HCT116 (cell line): ENCODE data around the gene DTWD2. TPM values are rescaled to one million over a fixed set of nuclear protein-coding genes. Genes with fewer than 3 reads are reported as not detected.

Experiments
- ATAC-seq: fragments of 200-7000 bp; cut with Tn5 transposase; 2 replicates; pipeline ENCODE4 v1.9.1; 2020; ENCODE audit warnings: mild to moderate bottlenecking, moderate library complexity
- BruUV-seq: library from RNA; stranded (reverse); fragments of 400-500 nt; replicated peaks from 2 replicates; lab custom pipeline; 2021; lab: Mats Ljungman, UMichigan
- CTCF ChIA-PET: fragments of 300-600 bp; sonication (Branson Sonifier 250); formaldehyde crosslinking; loops from one replicate; lab custom pipeline; 2021; ENCODE audit warnings: antibody characterized with exemption; lab: Charles Lee
- POLR2A ChIA-PET: fragments of 300-600, 350-600 bp; sonication (Branson Sonifier 250); formaldehyde crosslinking; loops from one replicate; lab custom pipeline; 2021; ENCODE audit warnings: antibody characterized with exemption; lab: Charles Lee
- RAD21 ChIA-PET, 2 experiments: fragments of 300-600 bp; sonication (Branson Sonifier 250); formaldehyde crosslinking; loops; one replicate each; lab custom pipeline; 2023; ENCODE audit warnings: low total read pairs in 2 of 2; ENCODE audit not compliant: uncharacterized antibody in 2 of 2, unreplicated experiment in 2 of 2, low non-redundant PET in 1 of 2; lab: Charles Lee
- DNase-seq: peaks from one replicate; pipeline ENCODE4 v3.0.0-alpha.2; 2010; ENCODE audit warnings: low read depth, low spot score
- H2AFZ ChIP-seq: fragments of 200-600 bp; shearing (Covaris generic), sonication (generic); 2 replicates; pipeline ENCODE4 v1.6.1; 2017; ENCODE audit warnings: low read depth, mixed run types, mixed read lengths, antibody characterized with exemption, low read length; ENCODE audit not compliant: poor library complexity, severe bottlenecking
- H3K27ac ChIP-seq: 2 replicates; pipeline ENCODE4 v1.5.1; 2012; ENCODE audit warnings: low read depth, low read length
- H3K27me3 ChIP-seq: fragments of 200-600 bp; sonication (generic); 2 replicates; pipeline ENCODE4 v1.6.1; 2016; ENCODE audit warnings: mixed run types, low read length, mixed read lengths; ENCODE audit not compliant: insufficient read depth
- H3K36me3 ChIP-seq, 2 experiments: fragments of 200-500 bp in 1 of 2; fragments of 200-600 bp in 1 of 2; sonication (Bioruptor generic) in 1 of 2; sonication (generic) in 1 of 2; 2 replicates each; pipeline versions ENCODE4 v1.5.1 to v1.6.1; 2014 to 2016; ENCODE audit warnings: low read length in 2 of 2, inconsistent platforms in 1 of 2, mixed read lengths in 1 of 2, mixed run types in 1 of 2; ENCODE audit not compliant: insufficient read depth in 2 of 2, control insufficient read depth in 1 of 2
- H3K4me1 ChIP-seq, 2 experiments: fragments of 200-600 bp in 1 of 2; sonication (generic) in 1 of 2; 2 replicates each; pipeline versions ENCODE4 v1.5.1 to v1.6.1; 2012 to 2017; ENCODE audit warnings: low read length in 2 of 2, inconsistent platforms in 1 of 2, mild to moderate bottlenecking in 1 of 2, mixed read lengths in 1 of 2, mixed run types in 1 of 2, moderate library complexity in 1 of 2; ENCODE audit not compliant: insufficient read depth in 2 of 2, control insufficient read depth in 1 of 2
- H3K4me2 ChIP-seq: fragments of 200-600 bp; sonication (generic); 2 replicates; pipeline ENCODE4 v1.6.1; 2017; ENCODE audit warnings: mixed run types, low read length, mixed read lengths
- H3K4me3 ChIP-seq, 2 experiments: fragments of 200-600 bp in 1 of 2; sonication (generic) in 1 of 2; replicated peaks in 1 of 2; 2 replicates each; pipeline ENCODE4 v1.5.1; 2011 to 2016; ENCODE audit warnings: low read length in 2 of 2, control low read depth in 1 of 2, low read depth in 1 of 2, mild to moderate bottlenecking in 1 of 2, mixed read lengths in 1 of 2, mixed run types in 1 of 2
- H3K79me2 ChIP-seq: fragments of 200-600 bp; sonication (generic); 2 replicates; pipeline ENCODE4 v1.6.1; 2017; ENCODE audit warnings: mild to moderate bottlenecking, mixed run types, low read length, moderate library complexity, mixed read lengths; ENCODE audit not compliant: insufficient read depth
- H3K9ac ChIP-seq: fragments of 200-600 bp; sonication (generic); 2 replicates; pipeline ENCODE4 v1.6.1; 2016; ENCODE audit warnings: low read length, mixed read lengths
- H3K9me2 ChIP-seq: fragments of 200-600 bp; sonication (generic), shearing (Covaris generic); 2 replicates; pipeline ENCODE4 v1.6.1; 2017; ENCODE audit warnings: mixed run types, mild to moderate bottlenecking, moderate library complexity; ENCODE audit not compliant: insufficient read depth
- H3K9me3 ChIP-seq, 2 experiments: fragments of 200-500 bp in 1 of 2; fragments of 200-600 bp in 1 of 2; sonication (Bioruptor generic) in 1 of 2; sonication (generic) in 1 of 2; 2 replicates each; pipeline ENCODE4 v1.6.1; 2014 to 2017; ENCODE audit warnings: low read length in 2 of 2, mixed read lengths in 2 of 2, inconsistent platforms in 1 of 2, low read depth in 1 of 2, mild to moderate bottlenecking in 1 of 2, mixed run types in 1 of 2, moderate library complexity in 1 of 2; ENCODE audit not compliant: control insufficient read depth in 1 of 2, insufficient read depth in 1 of 2
- H4K20me1 ChIP-seq: fragments of 200-600 bp; sonication (generic), shearing (Covaris generic); 2 replicates; pipeline ENCODE4 v1.6.1; 2017; ENCODE audit warnings: mixed run types, mild to moderate bottlenecking, moderate library complexity; ENCODE audit not compliant: insufficient read depth
- CBX3 ChIP-seq: IDR thresholded peaks from 2 replicates; pipeline ENCODE4 v1.6.1; 2012; ENCODE audit warnings: low read depth
- CEBPB ChIP-seq: IDR thresholded peaks from 2 replicates; pipeline ENCODE4 v1.6.1; 2012; ENCODE audit warnings: low read depth
- EGR1 ChIP-seq: IDR thresholded peaks from 2 replicates; pipeline ENCODE4 v1.6.1; 2012; ENCODE audit warnings: low read depth
- ELF1 ChIP-seq: IDR thresholded peaks from 2 replicates; pipeline ENCODE4 v1.6.1; 2012; ENCODE audit warnings: low read depth, borderline replicate concordance
- EZH2 ChIP-seq: fragments of 200-600 bp; sonication (generic); IDR thresholded peaks from 2 replicates; pipeline ENCODE4 v1.6.1; 2017; ENCODE audit warnings: antibody characterized with exemption, mixed run types
- EZH2phosphoT487 ChIP-seq: fragments of 200-600 bp; IDR thresholded peaks from 2 replicates; pipeline ENCODE4 v1.6.1; 2018; ENCODE audit warnings: antibody characterized with exemption, borderline replicate concordance
- JUND ChIP-seq: IDR thresholded peaks from 2 replicates; pipeline ENCODE4 v1.6.1; 2012
- MAX ChIP-seq: IDR thresholded peaks from 2 replicates; pipeline ENCODE4 v1.6.1; 2012
- POLR2A ChIP-seq: IDR thresholded peaks from 2 replicates; pipeline ENCODE4 v1.7.0; 2011; ENCODE audit warnings: borderline replicate concordance; ENCODE audit not compliant: insufficient read depth, insufficient read length; ENCODE audit errors: extremely low read depth
- RAD21 ChIP-seq: IDR thresholded peaks from 2 replicates; pipeline ENCODE4 v1.6.1; 2012; ENCODE audit warnings: low read depth, mild to moderate bottlenecking
- SIN3A ChIP-seq: IDR thresholded peaks from 2 replicates; pipeline ENCODE4 v1.6.1; 2012; ENCODE audit warnings: low read depth
- SP1 ChIP-seq: IDR thresholded peaks from 2 replicates; pipeline ENCODE4 v1.6.1; 2012; ENCODE audit warnings: low read depth
- SRF ChIP-seq: IDR thresholded peaks from 2 replicates; pipeline ENCODE4 v1.6.1; 2012; ENCODE audit warnings: low read depth
- TCF7L2 ChIP-seq: IDR thresholded peaks from 2 replicates; pipeline ENCODE4 v1.7.0; 2011; ENCODE audit warnings: borderline replicate concordance, inconsistent platforms; ENCODE audit not compliant: insufficient read depth, insufficient read length; ENCODE audit errors: extremely low read depth
- ZFX ChIP-seq: fragments of 450-650 bp; IDR thresholded peaks from 2 replicates; pipeline ENCODE4 v1.6.1; 2017
- ZNF274 ChIP-seq: fragments of 200-500 bp; sonication (Bioruptor generic); IDR thresholded peaks from 2 replicates; pipeline ENCODE4 v1.6.1; 2014; ENCODE audit warnings: mild to moderate bottlenecking, low read depth, low read length, inconsistent platforms
- intact Hi-C: fragments of 100-400 bp; cut with micrococcal nuclease; formaldehyde crosslinking; loops from 2 replicates; pipeline ENCODE4 v1.10.0; 2022
- total RNA-seq: library from RNA; stranded (reverse); gene quantifications from one replicate; pipeline ENCODE4 v1.2.1, GENCODE V29; 2021; ENCODE audit not compliant: unreplicated experiment
- TF ChIP-seq, protein P1 (sequence below), 3 experiments: fragments of 200-600 bp in 1 of 3; sonication (generic) in 1 of 3; IDR thresholded peaks in 2 of 3; conservative IDR thresholded peaks in 1 of 3; 2 replicates each; pipeline ENCODE4 v1.5.1; 2012 to 2017; ENCODE audit warnings: low read depth in 2 of 3, low read length in 2 of 3, antibody characterized with exemption in 1 of 3, borderline replicate concordance in 1 of 3, control low read depth in 1 of 3, mild to moderate bottlenecking in 1 of 3, mixed read lengths in 1 of 3, mixed run types in 1 of 3, moderate library complexity in 1 of 3; ENCODE audit not compliant: insufficient read depth in 1 of 3
- TF ChIP-seq, protein P2 (sequence below): IDR thresholded peaks from 2 replicates; pipeline ENCODE4 v1.6.1; 2011; ENCODE audit warnings: mild to moderate bottlenecking, low read length, moderate library complexity; ENCODE audit not compliant: insufficient replicate concordance; ENCODE audit errors: extremely low read depth
- TF ChIP-seq, protein P3 (sequence below): IDR thresholded peaks from 2 replicates; pipeline ENCODE4 v1.6.1; 2012; ENCODE audit warnings: low read depth

DTWD2 gene
- total RNA-seq, 1 experiment from 2014 or later = 5.2 TPM

GRCh38 chr5:118923295-118924005 lies 64.9 kb downstream of the DTWD2 start:
- ChIA-PET RAD21 (no interaction called here), POLR2A (no interaction called here), CTCF (no interaction called here)
- H3K9me3 ChIP-seq = no peaks in the 10 kb centered on the region
- BruUV-seq = no TSS peak
- no peak overlapping the region for H3K4me3 ChIP-seq
- ATAC-seq (no peak), DNase-seq (no peak)
- H3K36me3 ChIP-seq = no peaks in the 10 kb centered on the region
- no peaks in the 10 kb centered on the region for H3K27me3 ChIP-seq
- TF ChIP-seq, protein P1, sequence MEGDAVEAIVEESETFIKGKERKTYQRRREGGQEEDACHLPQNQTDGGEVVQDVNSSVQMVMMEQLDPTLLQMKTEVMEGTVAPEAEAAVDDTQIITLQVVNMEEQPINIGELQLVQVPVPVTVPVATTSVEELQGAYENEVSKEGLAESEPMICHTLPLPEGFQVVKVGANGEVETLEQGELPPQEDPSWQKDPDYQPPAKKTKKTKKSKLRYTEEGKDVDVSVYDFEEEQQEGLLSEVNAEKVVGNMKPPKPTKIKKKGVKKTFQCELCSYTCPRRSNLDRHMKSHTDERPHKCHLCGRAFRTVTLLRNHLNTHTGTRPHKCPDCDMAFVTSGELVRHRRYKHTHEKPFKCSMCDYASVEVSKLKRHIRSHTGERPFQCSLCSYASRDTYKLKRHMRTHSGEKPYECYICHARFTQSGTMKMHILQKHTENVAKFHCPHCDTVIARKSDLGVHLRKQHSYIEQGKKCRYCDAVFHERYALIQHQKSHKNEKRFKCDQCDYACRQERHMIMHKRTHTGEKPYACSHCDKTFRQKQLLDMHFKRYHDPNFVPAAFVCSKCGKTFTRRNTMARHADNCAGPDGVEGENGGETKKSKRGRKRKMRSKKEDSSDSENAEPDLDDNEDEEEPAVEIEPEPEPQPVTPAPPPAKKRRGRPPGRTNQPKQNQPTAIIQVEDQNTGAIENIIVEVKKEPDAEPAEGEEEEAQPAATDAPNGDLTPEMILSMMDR (IDR thresholded peaks at IDR 0.05 in 2 of 3, conservative IDR thresholded peaks at IDR 0.05 in 1 of 3; ENCODE audit: borderline replicate concordance in 1 of 3, insufficient read depth in 1 of 3, low read depth in 2 of 3, low read length in 2 of 3) = no peak
- no peak for TF ChIP-seq SRF
- no peak for TF ChIP-seq SIN3A
- TF ChIP-seq EZH2 = no peak
- TF ChIP-seq TCF7L2 = no peak
- TF ChIP-seq RAD21 = no peak
- no peak for TF ChIP-seq EZH2phosphoT487
- TF ChIP-seq CBX3 = no peak
- no peak for TF ChIP-seq JUND
- TF ChIP-seq SP1 = no peak
- TF ChIP-seq ZNF274 = no peak
- TF ChIP-seq, protein P2, sequence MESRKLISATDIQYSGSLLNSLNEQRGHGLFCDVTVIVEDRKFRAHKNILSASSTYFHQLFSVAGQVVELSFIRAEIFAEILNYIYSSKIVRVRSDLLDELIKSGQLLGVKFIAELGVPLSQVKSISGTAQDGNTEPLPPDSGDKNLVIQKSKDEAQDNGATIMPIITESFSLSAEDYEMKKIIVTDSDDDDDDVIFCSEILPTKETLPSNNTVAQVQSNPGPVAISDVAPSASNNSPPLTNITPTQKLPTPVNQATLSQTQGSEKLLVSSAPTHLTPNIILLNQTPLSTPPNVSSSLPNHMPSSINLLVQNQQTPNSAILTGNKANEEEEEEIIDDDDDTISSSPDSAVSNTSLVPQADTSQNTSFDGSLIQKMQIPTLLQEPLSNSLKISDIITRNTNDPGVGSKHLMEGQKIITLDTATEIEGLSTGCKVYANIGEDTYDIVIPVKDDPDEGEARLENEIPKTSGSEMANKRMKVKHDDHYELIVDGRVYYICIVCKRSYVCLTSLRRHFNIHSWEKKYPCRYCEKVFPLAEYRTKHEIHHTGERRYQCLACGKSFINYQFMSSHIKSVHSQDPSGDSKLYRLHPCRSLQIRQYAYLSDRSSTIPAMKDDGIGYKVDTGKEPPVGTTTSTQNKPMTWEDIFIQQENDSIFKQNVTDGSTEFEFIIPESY = no peak
- no peak for TF ChIP-seq CEBPB
- TF ChIP-seq, protein P3, sequence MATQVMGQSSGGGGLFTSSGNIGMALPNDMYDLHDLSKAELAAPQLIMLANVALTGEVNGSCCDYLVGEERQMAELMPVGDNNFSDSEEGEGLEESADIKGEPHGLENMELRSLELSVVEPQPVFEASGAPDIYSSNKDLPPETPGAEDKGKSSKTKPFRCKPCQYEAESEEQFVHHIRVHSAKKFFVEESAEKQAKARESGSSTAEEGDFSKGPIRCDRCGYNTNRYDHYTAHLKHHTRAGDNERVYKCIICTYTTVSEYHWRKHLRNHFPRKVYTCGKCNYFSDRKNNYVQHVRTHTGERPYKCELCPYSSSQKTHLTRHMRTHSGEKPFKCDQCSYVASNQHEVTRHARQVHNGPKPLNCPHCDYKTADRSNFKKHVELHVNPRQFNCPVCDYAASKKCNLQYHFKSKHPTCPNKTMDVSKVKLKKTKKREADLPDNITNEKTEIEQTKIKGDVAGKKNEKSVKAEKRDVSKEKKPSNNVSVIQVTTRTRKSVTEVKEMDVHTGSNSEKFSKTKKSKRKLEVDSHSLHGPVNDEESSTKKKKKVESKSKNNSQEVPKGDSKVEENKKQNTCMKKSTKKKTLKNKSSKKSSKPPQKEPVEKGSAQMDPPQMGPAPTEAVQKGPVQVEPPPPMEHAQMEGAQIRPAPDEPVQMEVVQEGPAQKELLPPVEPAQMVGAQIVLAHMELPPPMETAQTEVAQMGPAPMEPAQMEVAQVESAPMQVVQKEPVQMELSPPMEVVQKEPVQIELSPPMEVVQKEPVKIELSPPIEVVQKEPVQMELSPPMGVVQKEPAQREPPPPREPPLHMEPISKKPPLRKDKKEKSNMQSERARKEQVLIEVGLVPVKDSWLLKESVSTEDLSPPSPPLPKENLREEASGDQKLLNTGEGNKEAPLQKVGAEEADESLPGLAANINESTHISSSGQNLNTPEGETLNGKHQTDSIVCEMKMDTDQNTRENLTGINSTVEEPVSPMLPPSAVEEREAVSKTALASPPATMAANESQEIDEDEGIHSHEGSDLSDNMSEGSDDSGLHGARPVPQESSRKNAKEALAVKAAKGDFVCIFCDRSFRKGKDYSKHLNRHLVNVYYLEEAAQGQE = no peak
- no peak for TF ChIP-seq ELF1
- TF ChIP-seq POLR2A = no peak
- no peak for TF ChIP-seq EGR1
- no peak for TF ChIP-seq ZFX
- TF ChIP-seq MAX = no peak
- no peak overlapping the region for H2AFZ ChIP-seq
- H3K4me1 ChIP-seq = no peaks in the 10 kb centered on the region
- H3K9ac ChIP-seq = no peak overlapping the region
- no peak overlapping the region for H3K4me2 ChIP-seq
- H3K79me2 ChIP-seq = no peaks in the 10 kb centered on the region
- H4K20me1 ChIP-seq = no peaks in the 10 kb centered on the region
- H3K27ac ChIP-seq = no peak overlapping the region
- intact Hi-C loops = no loop called here
- no peaks in the 10 kb centered on the region for H3K9me2 ChIP-seq
